Measurements from ENCODE around the gene RAB8A. TPM values are rescaled to one million over a fixed set of nuclear protein-coding genes. Genes with fewer than 3 reads are reported as not detected.
A peak's percentile ranks its signal among the peaks of the same experiment; 100 is the strongest.

Gene RAB8A
- total and polyA plus RNA-seq, 4 donors, result 32.2 to 71.4 (median 60.3) TPM

DNA sequence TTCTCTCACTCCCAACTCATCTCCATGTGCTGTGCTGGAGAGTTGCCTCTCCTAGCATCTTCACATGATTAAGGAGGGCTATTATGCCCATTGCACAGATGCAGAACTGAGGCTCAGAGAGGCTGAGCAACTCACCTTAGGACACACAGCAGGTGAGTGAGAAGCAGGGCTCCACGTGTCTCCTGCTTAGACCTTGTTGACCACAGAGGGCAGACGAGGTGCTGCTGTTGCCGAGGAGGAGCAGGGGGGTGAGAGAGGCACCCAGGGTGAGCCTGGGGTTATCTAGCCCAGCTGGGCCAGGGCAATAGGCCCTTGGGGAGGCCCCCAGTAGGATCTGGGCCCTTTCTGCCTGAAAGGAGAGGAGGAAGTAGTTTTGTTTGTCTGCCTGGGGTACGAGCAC lies 29.4 kb downstream of the RAB8A start:
- ATAC-seq (ENCODE audit: insufficient read depth, low FRiP score) (no peak), DNase-seq (no peak)
- Histone ChIP-seq H3K27ac (ENCODE audit: low read depth in 1 of 2, low read length in 1 of 2) (no peak overlapping the region), H3K27me3 (ENCODE audit: control insufficient read depth in 3 of 3, insufficient read depth in 3 of 3, low read length in 2 of 3) (no peaks in the 10 kb centered on the region), H3K4me1 (ENCODE audit: control insufficient read depth in 5 of 5, insufficient read depth in 5 of 5, low read length in 5 of 5) (peaks cover 0 to 8% (median 0%) of the 10 kb centered on the region in 5 donors), H3K4me3 (no peak overlapping the region), H3K9me3 (ENCODE audit: control insufficient read depth in 4 of 4, insufficient read depth in 3 of 4, low read length in 3 of 4) (no peaks in the 10 kb centered on the region), H3K36me3 (ENCODE audit: control insufficient read depth in 4 of 4, insufficient read depth in 4 of 4, low read length in 4 of 4) (no peaks in the 10 kb centered on the region), H3K9ac (ENCODE audit: insufficient read depth in 1 of 2, low read length in 2 of 2) (no peak overlapping the region)
- no peak for TF ChIP-seq CTCF (IDR thresholded peaks at IDR 0.05; ENCODE audit: control extremely low read depth, extremely low read depth)
- WGBS, 2 donors, result 17 to 51% methylated on average over 4 of the region's 4 CpGs

DNA sequence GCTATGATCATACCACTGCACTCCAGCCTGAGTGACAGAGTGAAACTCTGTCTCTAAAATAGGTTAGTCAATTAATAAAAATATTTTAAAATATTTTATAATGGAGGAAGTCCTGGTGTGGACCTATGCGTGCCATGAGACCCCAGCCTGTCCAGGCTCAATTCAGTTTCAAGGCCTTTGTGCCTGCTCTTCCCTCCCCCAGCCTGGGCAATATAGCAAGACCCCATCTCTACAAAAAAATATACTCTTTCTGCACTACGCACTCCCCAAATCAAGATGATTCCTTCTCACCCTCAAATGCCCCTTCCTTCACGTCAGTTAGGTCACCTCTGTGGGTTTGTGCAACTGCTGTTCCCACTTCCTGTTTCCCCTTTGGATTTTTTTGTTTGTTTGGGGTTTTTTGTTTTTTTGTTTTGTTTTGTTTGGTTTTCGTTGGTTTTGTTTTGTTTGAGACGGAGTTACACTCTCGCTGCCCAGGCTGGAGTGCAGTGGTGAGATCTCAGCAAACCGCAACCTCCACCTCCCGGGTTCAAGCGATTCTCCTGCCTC lies 30.4 kb downstream of the RAB8A start:
- H3K4me1 ChIP-seq (ENCODE audit: control insufficient read depth in 5 of 5, insufficient read depth in 5 of 5, low read length in 5 of 5), result peaks cover 0 to 8% (median 0%) of the 10 kb centered on the region in 5 donors

GRCh38 chr19:16143399-16144215 lies 31.9 kb downstream of the RAB8A start, which contains the start of gene HSH2D:
Gene HSH2D (plus strand): TSS chr19:16143685. CDS start chr19:16148751, 5,066 bp downstream.
- DNase-seq (peak; percentile 11 to 48 (median 34)), ATAC-seq (ENCODE audit: insufficient read depth, low FRiP score) (peak; percentile 79)
- H3K36me3 ChIP-seq (ENCODE audit: control insufficient read depth in 4 of 4, insufficient read depth in 4 of 4, low read length in 4 of 4), result no peaks in the 10 kb centered on the region
- WGBS, 2 donors, result 14 to 26% methylated on average over 13 of the region's 13 CpGs
- no peak within 1 kb of the TSS for H3K9ac ChIP-seq (ENCODE audit: insufficient read depth in 1 of 2, low read length in 2 of 2)
- no peak for TF ChIP-seq CTCF (IDR thresholded peaks at IDR 0.05; ENCODE audit: control extremely low read depth, extremely low read depth)
- H3K4me3 ChIP-seq, result no peak within 1 kb of the TSS
- H3K9me3 ChIP-seq (ENCODE audit: control insufficient read depth in 4 of 4, insufficient read depth in 3 of 4, low read length in 3 of 4), result no peaks in the 10 kb centered on the region
- H3K27me3 ChIP-seq (ENCODE audit: control insufficient read depth in 3 of 3, insufficient read depth in 3 of 3, low read length in 2 of 3), result no peaks in the 10 kb centered on the region
- peaks cover 0 to 8% (median 0%) of the 10 kb centered on the region in 5 donors for H3K4me1 ChIP-seq (ENCODE audit: control insufficient read depth in 5 of 5, insufficient read depth in 5 of 5, low read length in 5 of 5)
- peak within 1 kb of the TSS in 1 of 2 donors; percentile 35 for H3K27ac ChIP-seq (ENCODE audit: low read depth in 1 of 2, low read length in 1 of 2)

More for the DNA sequence above, 30.4 kb downstream of the RAB8A start:
- H3K27me3 ChIP-seq (ENCODE audit: control insufficient read depth in 3 of 3, insufficient read depth in 3 of 3, low read length in 2 of 3), result no peaks in the 10 kb centered on the region
- no peaks in the 10 kb centered on the region for H3K9me3 ChIP-seq (ENCODE audit: control insufficient read depth in 4 of 4, insufficient read depth in 3 of 4, low read length in 3 of 4)
- H3K27ac ChIP-seq (ENCODE audit: low read depth in 1 of 2, low read length in 1 of 2), result peak overlapping the region in 1 of 2 donors; percentile 5
- TF ChIP-seq CTCF (IDR thresholded peaks at IDR 0.05; ENCODE audit: control extremely low read depth, extremely low read depth), result no peak
- ATAC-seq (ENCODE audit: insufficient read depth, low FRiP score), result no peak
- no peak for DNase-seq
- no peak overlapping the region for H3K9ac ChIP-seq (ENCODE audit: insufficient read depth in 1 of 2, low read length in 2 of 2)
- H3K36me3 ChIP-seq (ENCODE audit: control insufficient read depth in 4 of 4, insufficient read depth in 4 of 4, low read length in 4 of 4), result no peaks in the 10 kb centered on the region
- no peak overlapping the region for H3K4me3 ChIP-seq
- 56 to 67% methylated on average over 9 of the region's 9 CpGs for WGBS, 2 donors
